RWPE2 (cell line): ENCODE results near the gene DNMT3A.

Experiments
- ATAC-seq: fragments of 200-7000 bp; cut with Tn5 transposase; 3 replicates; pipeline ENCODE4 v1.9.1; 2021; ENCODE audit warnings: low read depth
- DNase-seq: peaks from one replicate; pipeline ENCODE4 v3.0.0-alpha.2; 2020; ENCODE audit warnings: low spot score
- H3K27ac ChIP-seq: fragments of 450-650 bp; 2 replicates; pipeline ENCODE4 v1.5.1; 2017; ENCODE audit warnings: mild to moderate bottlenecking; ENCODE audit not compliant: poor library complexity, severe bottlenecking
- H3K27me3 ChIP-seq: fragments of 250-450 bp; sonication (Bioruptor Pico); 2 replicates; pipeline ENCODE4 v1.5.1; 2021; ENCODE audit warnings: mild to moderate bottlenecking, moderate library complexity; ENCODE audit not compliant: insufficient read depth, poor library complexity, severe bottlenecking
- H3K36me3 ChIP-seq: fragments of 250-450 bp; sonication (Bioruptor Pico); 2 replicates; pipeline ENCODE4 v1.5.1; 2020; ENCODE audit warnings: low read depth, mild to moderate bottlenecking, moderate library complexity
- H3K4me1 ChIP-seq: fragments of 250-450 bp; sonication (Bioruptor Pico); 2 replicates; pipeline ENCODE4 v1.5.1; 2021; ENCODE audit warnings: mild to moderate bottlenecking, moderate library complexity; ENCODE audit not compliant: insufficient read depth, poor library complexity, severe bottlenecking
- H3K4me3 ChIP-seq: fragments of 250-450 bp; sonication (Bioruptor Pico); 2 replicates; pipeline ENCODE4 v1.5.1; 2021; ENCODE audit warnings: mild to moderate bottlenecking, moderate library complexity; ENCODE audit not compliant: severe bottlenecking
- H3K9me3 ChIP-seq: fragments of 250-450 bp; sonication (Bioruptor Pico); 2 replicates; pipeline ENCODE4 v1.5.1; 2021; ENCODE audit warnings: mild to moderate bottlenecking, moderate library complexity; ENCODE audit not compliant: severe bottlenecking
- TF ChIP-seq, protein P1 (sequence below): fragments of 450-650 bp; IDR thresholded peaks from one replicate; pipeline ENCODE4 v1.5.1; 2017; ENCODE audit warnings: mild to moderate bottlenecking, moderate library complexity; ENCODE audit not compliant: poor library complexity, severe bottlenecking

DNMT3A gene

GRCh38 chr2:25237764-25238163 lies 104.0 kb downstream of the DNMT3A start:
- no peak for ATAC-seq
- TF ChIP-seq, protein P1, sequence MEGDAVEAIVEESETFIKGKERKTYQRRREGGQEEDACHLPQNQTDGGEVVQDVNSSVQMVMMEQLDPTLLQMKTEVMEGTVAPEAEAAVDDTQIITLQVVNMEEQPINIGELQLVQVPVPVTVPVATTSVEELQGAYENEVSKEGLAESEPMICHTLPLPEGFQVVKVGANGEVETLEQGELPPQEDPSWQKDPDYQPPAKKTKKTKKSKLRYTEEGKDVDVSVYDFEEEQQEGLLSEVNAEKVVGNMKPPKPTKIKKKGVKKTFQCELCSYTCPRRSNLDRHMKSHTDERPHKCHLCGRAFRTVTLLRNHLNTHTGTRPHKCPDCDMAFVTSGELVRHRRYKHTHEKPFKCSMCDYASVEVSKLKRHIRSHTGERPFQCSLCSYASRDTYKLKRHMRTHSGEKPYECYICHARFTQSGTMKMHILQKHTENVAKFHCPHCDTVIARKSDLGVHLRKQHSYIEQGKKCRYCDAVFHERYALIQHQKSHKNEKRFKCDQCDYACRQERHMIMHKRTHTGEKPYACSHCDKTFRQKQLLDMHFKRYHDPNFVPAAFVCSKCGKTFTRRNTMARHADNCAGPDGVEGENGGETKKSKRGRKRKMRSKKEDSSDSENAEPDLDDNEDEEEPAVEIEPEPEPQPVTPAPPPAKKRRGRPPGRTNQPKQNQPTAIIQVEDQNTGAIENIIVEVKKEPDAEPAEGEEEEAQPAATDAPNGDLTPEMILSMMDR, result no peak
- H3K27ac ChIP-seq, result no peak overlapping the region
- no peak for DNase-seq
- no peaks in the 10 kb centered on the region for H3K27me3 ChIP-seq
- H3K4me1 ChIP-seq, result no peaks in the 10 kb centered on the region
- H3K36me3 ChIP-seq, result no peaks in the 10 kb centered on the region
- H3K4me3 ChIP-seq, result no peak overlapping the region
- H3K9me3 ChIP-seq, result no peaks in the 10 kb centered on the region

- Histone ChIP-seq H3K9me3 (no peaks in the 10 kb centered on the region), H3K27me3 (no peaks in the 10 kb centered on the region), H3K4me1 (no peaks in the 10 kb centered on the region), H3K4me3 (no peak overlapping the region), H3K36me3 (no peaks in the 10 kb centered on the region), H3K27ac (no peak overlapping the region)
- ATAC-seq (no peak), DNase-seq (no peak)
- TF ChIP-seq, protein P1, result no peak
Measured at GRCh38 chr2:25236736-25237135, 105.0 kb downstream of the DNMT3A start.

GRCh38 chr2:25234738-25235137 lies 107.0 kb downstream of the DNMT3A start:
- H3K36me3 ChIP-seq, result no peaks in the 10 kb centered on the region
- DNase-seq, result no peak

GRCh38 chr2:25233916-25234605 lies 107.7 kb downstream of the DNMT3A start:
- Histone ChIP-seq H3K36me3 (no peaks in the 10 kb centered on the region), H3K4me3 (no peak overlapping the region), H3K9me3 (no peaks in the 10 kb centered on the region), H3K27ac (no peak overlapping the region), H3K27me3 (no peaks in the 10 kb centered on the region), H3K4me1 (no peaks in the 10 kb centered on the region)
- ATAC-seq (no peak), DNase-seq (no peak)
- TF ChIP-seq, protein P1, result no peak

More at GRCh38 chr2:25234738-25235137, 107.0 kb downstream of the DNMT3A start:
- Histone ChIP-seq H3K4me1 (no peaks in the 10 kb centered on the region), H3K27me3 (no peaks in the 10 kb centered on the region), H3K9me3 (no peaks in the 10 kb centered on the region), H3K4me3 (no peak overlapping the region), H3K27ac (no peak overlapping the region)
- no peak for ATAC-seq
- TF ChIP-seq, protein P1, result no peak

GRCh38 chr2:25232248-25232825 lies 109.4 kb downstream of the DNMT3A start:
- Histone ChIP-seq H3K27me3 (no peaks in the 10 kb centered on the region), H3K4me3 (no peak overlapping the region), H3K27ac (no peak overlapping the region), H3K36me3 (no peaks in the 10 kb centered on the region), H3K4me1 (no peaks in the 10 kb centered on the region), H3K9me3 (no peaks in the 10 kb centered on the region)
- ATAC-seq, result no peak
- DNase-seq, result no peak
- TF ChIP-seq, protein P1, result no peak
